GM08714 (cell line): ENCODE measurements around the gene DLGAP1.

Source experiments
- H3K4me3 ChIP-seq: fragments of 200-500 bp; sonication (Bioruptor generic); 2 replicates; pipeline ENCODE4 v1.5.1; 2014; ENCODE audit warnings: mild to moderate bottlenecking, low read length, inconsistent platforms
- ZNF274 ChIP-seq: IDR thresholded peaks from 2 replicates; pipeline ENCODE4 v1.6.1; 2012; ENCODE audit warnings: mild to moderate bottlenecking, low read depth, low read length

DLGAP1 gene

GRCh38 chr18:3919396-3920061 lies 535.6 kb downstream of the DLGAP1 start:
- H3K4me3 ChIP-seq = no peak overlapping the region
- TF ChIP-seq ZNF274 = no peak

DNA sequence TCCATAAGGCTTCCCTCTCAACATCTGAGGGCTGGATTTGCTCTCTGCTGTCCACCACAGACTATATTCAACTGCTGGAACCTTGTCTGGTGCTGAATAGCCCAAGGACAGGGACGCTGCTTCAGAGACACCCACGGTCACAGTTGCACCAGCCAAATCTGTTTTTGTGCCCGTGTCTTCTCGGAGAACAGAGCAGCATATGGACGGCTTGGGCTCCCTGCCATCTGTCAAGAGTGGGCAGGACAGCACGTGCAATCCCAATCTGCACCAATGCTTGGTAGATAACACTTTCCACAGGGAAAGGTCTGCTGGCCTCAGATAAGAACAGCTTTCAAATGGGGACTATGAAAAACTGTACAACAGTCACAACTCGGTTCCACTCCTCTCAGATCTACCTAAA lies 539.0 kb downstream of the DLGAP1 start:
- no peak overlapping the region for H3K4me3 ChIP-seq
- no peak for TF ChIP-seq ZNF274

GRCh38 chr18:3914833-3915610 lies 540.1 kb downstream of the DLGAP1 start:
- no peak overlapping the region for H3K4me3 ChIP-seq
- TF ChIP-seq ZNF274 = no peak

- no peak overlapping the region for H3K4me3 ChIP-seq
- no peak for TF ChIP-seq ZNF274
Observed at GRCh38 chr18:3914109-3914508, 541.0 kb downstream of the DLGAP1 start.

- H3K4me3 ChIP-seq = no peak overlapping the region
- no peak for TF ChIP-seq ZNF274
Observed at GRCh38 chr18:3912705-3913104, 542.4 kb downstream of the DLGAP1 start.

DNA sequence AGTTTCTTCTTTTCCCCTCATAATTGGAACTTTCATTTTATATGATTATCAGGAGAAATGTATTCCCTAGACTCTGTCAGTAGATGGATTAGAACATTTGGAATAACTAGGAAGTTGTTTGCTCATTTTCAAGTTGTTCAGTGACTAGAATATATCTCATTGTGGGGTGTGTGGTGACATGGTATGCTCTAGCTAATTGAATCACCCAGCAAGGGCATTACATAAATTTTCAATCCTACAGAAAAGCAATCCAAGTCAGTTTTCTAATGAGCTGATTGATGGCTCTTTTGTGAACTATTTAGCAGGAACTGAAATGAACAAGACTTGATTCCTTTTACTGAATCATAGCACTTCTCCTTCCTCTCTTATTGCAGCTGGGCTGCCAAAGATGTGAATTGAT lies 543.7 kb downstream of the DLGAP1 start:
- TF ChIP-seq ZNF274 = no peak
- H3K4me3 ChIP-seq = no peak overlapping the region

DNA sequence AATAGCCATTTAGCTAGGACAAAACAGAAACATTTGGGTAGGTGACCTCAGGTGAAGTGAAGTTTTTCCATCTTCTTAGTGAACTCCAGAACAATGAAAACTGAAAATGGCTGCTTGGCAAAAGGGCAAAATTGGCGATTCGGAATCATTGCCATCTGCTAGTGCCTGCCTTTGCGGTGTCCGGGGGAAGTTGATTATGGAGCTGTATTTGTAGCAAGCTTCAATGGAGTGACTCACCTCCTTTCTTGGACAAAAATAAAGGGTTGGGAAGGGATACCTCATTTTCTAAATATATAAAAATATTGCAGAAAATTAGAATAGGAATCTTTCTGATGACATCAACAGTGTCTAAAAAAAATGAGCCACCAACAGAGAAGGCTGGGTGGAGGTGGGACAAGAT lies 544.6 kb downstream of the DLGAP1 start:
- H3K4me3 ChIP-seq = no peak overlapping the region
- TF ChIP-seq ZNF274 = no peak

GRCh38 chr18:3907955-3908354 lies 547.2 kb downstream of the DLGAP1 start:
- H3K4me3 ChIP-seq = no peak overlapping the region
- no peak for TF ChIP-seq ZNF274

DNA sequence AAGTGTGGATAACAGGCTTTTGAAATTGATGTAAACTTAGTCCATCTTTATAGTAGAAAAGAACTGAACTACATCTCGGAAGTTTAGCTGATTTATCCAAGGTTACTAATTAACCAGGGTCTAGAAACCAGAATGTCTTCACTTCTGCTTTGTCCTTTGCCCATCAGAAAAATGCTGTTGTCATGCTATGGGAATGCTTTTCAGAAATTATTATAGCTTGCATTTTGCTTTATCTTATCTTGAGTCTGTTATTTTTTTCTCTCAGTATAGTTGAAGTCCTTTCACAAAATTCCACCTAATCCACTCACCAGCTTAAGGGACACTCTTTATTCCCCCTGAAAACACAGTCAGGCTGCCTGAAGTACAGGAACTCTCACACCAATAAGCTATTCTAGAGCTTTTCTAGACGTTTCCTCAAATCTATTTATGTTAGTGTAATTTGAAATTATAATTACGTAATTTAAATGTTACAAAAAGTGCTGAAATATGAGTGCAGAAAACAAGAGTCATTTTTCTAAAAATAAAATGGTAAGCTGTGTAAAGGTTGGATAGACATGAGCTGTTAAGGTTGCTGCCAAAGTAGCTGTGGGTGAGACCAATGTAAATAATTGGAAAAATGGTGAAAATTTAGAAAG lies 548.9 kb downstream of the DLGAP1 start:
- no peak overlapping the region for H3K4me3 ChIP-seq
- TF ChIP-seq ZNF274 = no peak

- no peak overlapping the region for H3K4me3 ChIP-seq
- TF ChIP-seq ZNF274 = no peak
Observed at GRCh38 chr18:3903337-3903736, 551.8 kb downstream of the DLGAP1 start.

GRCh38 chr18:3902676-3903075 lies 552.4 kb downstream of the DLGAP1 start:
- H3K4me3 ChIP-seq = no peak overlapping the region
- TF ChIP-seq ZNF274 = no peak

- no peak for TF ChIP-seq ZNF274
- H3K4me3 ChIP-seq = no peak overlapping the region
Observed at GRCh38 chr18:3901811-3902210, 553.3 kb downstream of the DLGAP1 start.

DNA sequence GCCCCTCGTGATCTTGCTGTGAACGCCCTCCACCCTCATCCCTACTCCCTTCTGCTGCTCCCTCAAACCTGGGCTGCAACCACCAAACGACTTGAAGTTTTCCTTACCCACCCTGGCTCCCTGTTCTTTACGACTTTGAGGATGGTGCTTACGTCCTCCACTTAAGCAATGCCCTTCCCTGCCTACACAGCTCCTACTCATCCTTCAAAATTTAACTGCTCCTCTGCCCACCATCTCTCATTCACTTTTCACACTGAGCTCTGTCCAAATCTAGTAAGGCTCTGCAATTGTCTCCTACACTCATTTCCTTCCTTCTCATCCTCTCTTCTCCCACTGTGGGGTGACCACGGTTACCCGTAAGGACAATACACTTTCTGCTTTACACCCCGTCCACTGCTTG lies 554.1 kb downstream of the DLGAP1 start:
- TF ChIP-seq ZNF274 = no peak
- H3K4me3 ChIP-seq = no peak overlapping the region

GRCh38 chr18:3900327-3900726 lies 554.8 kb downstream of the DLGAP1 start:
- no peak overlapping the region for H3K4me3 ChIP-seq
- TF ChIP-seq ZNF274 = no peak
